ENCODE measurements around the gene SARNP.

DNA sequence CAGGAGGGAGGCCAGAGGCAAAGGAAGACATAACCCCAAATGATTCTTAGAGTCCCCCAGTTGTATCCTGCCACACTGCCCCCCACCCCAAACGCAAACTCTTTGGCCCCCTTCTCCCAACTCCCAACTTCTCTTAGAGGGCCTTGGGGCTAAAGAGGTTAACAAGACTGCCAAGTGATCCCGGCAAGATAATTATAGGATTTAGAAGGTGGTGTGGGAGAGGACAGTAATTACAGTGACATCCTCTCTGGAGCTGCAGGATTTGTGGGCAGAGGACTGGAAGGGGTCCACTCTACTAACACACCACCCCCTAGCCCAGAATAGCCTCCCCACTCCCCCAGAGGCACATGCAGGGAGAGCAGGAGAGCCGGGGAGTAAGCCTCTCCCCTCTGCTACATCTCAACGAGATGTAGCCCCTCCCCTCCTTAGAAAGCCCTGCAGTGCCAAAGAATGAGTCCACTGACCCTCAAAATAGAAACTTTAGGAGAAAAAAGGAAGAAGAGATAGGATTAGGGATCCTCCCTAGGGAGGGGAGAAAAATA, 79.9 kb downstream of the SARNP start:
- TF ChIP-seq CTCF (IDR thresholded peaks at IDR 0.05) (no peak), POLR2A (IDR thresholded peaks at IDR 0.05) (no peak), EP300 (IDR thresholded peaks at IDR 0.05) (no peak), POLR2AphosphoS5 (IDR thresholded peaks at IDR 0.05) (no peak)
